ENCODE data around the gene CDC14B. TPM values are rescaled to one million over a fixed set of nuclear protein-coding genes. Genes with fewer than 3 reads are reported as not detected.
A peak's percentile ranks its signal among the peaks of the same experiment; 100 is the strongest.
"Not testable (repeated sequence)": the region's sequence is repeated elsewhere in the genome, so short reads cannot be mapped to it uniquely, and the experiment has no call there.

The CDC14B gene
- total RNA-seq, 1 experiment from 2014 or later: 28.4 TPM

- Histone ChIP-seq H3K4me1 (ENCODE audit: insufficient read depth, low read length) (peaks cover 4% of the 10 kb centered on the region; the same call in 1 of the 2 replicates), H3K4ac (ENCODE audit: low read depth, low read length) (no peak overlapping the region), H4K20me1 (ENCODE audit: control insufficient read depth, insufficient read depth, insufficient read length) (no peaks in the 10 kb centered on the region), H3K27me3 (ENCODE audit: insufficient read depth, low read length) (no peaks in the 10 kb centered on the region), H3K27ac (ENCODE audit: insufficient read length, low read depth, low read length) (no peak overlapping the region), H2BK12ac (ENCODE audit: insufficient read length, low read depth, low read length) (no peak overlapping the region), H3K23me2 (ENCODE audit: insufficient read length, low read depth, low read length, poor library complexity, severe bottlenecking) (no peaks in the 10 kb centered on the region), H3T11ph (ENCODE audit: low read length) (no peak overlapping the region), H2BK5ac (ENCODE audit: insufficient read length, low read length) (no peak overlapping the region), H2BK120ac (ENCODE audit: low read depth, low read length, poor library complexity, severe bottlenecking) (no peak overlapping the region), H3K14ac (ENCODE audit: insufficient read depth, low read length) (no peak overlapping the region), H3K18ac (ENCODE audit: insufficient read length, low read depth, low read length) (no peak overlapping the region), H3K9ac (ENCODE audit: extremely low read depth, insufficient read length, low read length) (no peak overlapping the region), H4K91ac (ENCODE audit: insufficient read length, low read depth, low read length) (no peak overlapping the region), H3K79me2 (ENCODE audit: insufficient read depth, low read length) (peaks cover 5% of the 10 kb centered on the region; the same call in 1 of the 2 replicates), H2BK15ac (ENCODE audit: low read depth, low read length) (no peak overlapping the region), H2AK5ac (ENCODE audit: insufficient read length, low read length) (no peak overlapping the region), H3K9me3 (ENCODE audit: control insufficient read depth, low read depth, low read length) (no peaks in the 10 kb centered on the region), H3K23ac (ENCODE audit: insufficient read length, low read depth, low read length) (no peak overlapping the region), H4K8ac (replicated peaks; ENCODE audit: insufficient read length, low read depth, low read length) (no peak overlapping the region), H2AFZ (ENCODE audit: low read length) (no peak overlapping the region), H4K5ac (ENCODE audit: insufficient read length, low read depth, low read length) (no peak overlapping the region), H2BK20ac (ENCODE audit: low read depth, low read length, poor library complexity, severe bottlenecking) (no peak overlapping the region), H3K4me2 (ENCODE audit: insufficient read depth, insufficient read length, low read length) (no peak overlapping the region), H3K79me1 (ENCODE audit: insufficient read depth, low read depth, low read length, poor library complexity, severe bottlenecking) (peaks cover 4% of the 10 kb centered on the region), H3K56ac (ENCODE audit: insufficient read length, low read depth, low read length) (no peak overlapping the region)
- TF ChIP-seq CTCF (conservative IDR thresholded peaks at IDR 0.05): no peak
- Mint-ChIP-seq H3K9me3 (no peaks in the 10 kb centered on the region), H3K36me3 (ENCODE audit: insufficient read depth in 1 of 3, low read depth in 3 of 3) (no peaks in the 10 kb centered on the region), H3K27me3 (ENCODE audit: low read depth) (no peaks in the 10 kb centered on the region), H3K4me1 (peaks cover 35 to 42% of the 10 kb centered on the region in 2 experiments), H3K4me3 (no peak overlapping the region), H3K27ac (0 out of 7 replicates have a peak overlapping the region, but pooled peaks of 1 of the 3 experiments have one; percentile 44)
- no peak for DNase-seq
These were observed 34.2 kb downstream of the CDC14B start for GRCh38 chr9:96585426-96585825.

GRCh38 chr9:96582199-96582598 lies 37.4 kb downstream of the CDC14B start:
- H3K23ac ChIP-seq (ENCODE audit: insufficient read length, low read depth, low read length); H3K36me3 Mint-ChIP-seq (ENCODE audit: insufficient read depth in 1 of 3, low read depth in 3 of 3); H3K14ac ChIP-seq (ENCODE audit: insufficient read depth, low read length); H3K23me2 ChIP-seq (ENCODE audit: insufficient read length, low read depth, low read length, poor library complexity, severe bottlenecking); H4K91ac ChIP-seq (ENCODE audit: insufficient read length, low read depth, low read length); H3K9ac ChIP-seq (ENCODE audit: extremely low read depth, insufficient read length, low read length); DNase-seq; H3K18ac ChIP-seq (ENCODE audit: insufficient read length, low read depth, low read length); H2AK5ac ChIP-seq (ENCODE audit: insufficient read length, low read length); H3K79me2 ChIP-seq (ENCODE audit: insufficient read depth, low read length); H2AFZ ChIP-seq (ENCODE audit: low read length); H2BK120ac ChIP-seq (ENCODE audit: low read depth, low read length, poor library complexity, severe bottlenecking); H4K5ac ChIP-seq (ENCODE audit: insufficient read length, low read depth, low read length); H3K27me3 Mint-ChIP-seq (ENCODE audit: low read depth); H3K9me3 Mint-ChIP-seq; H3K4ac ChIP-seq (ENCODE audit: low read depth, low read length); H2BK15ac ChIP-seq (ENCODE audit: low read depth, low read length); H4K8ac ChIP-seq (replicated peaks; ENCODE audit: insufficient read length, low read depth, low read length); H4K20me1 ChIP-seq (ENCODE audit: control insufficient read depth, insufficient read depth, insufficient read length); H3T11ph ChIP-seq (ENCODE audit: low read length); H3K79me1 ChIP-seq (ENCODE audit: insufficient read depth, low read depth, low read length, poor library complexity, severe bottlenecking); H3K56ac ChIP-seq (ENCODE audit: insufficient read length, low read depth, low read length); H3K27ac ChIP-seq (ENCODE audit: insufficient read length, low read depth, low read length); H2BK20ac ChIP-seq (ENCODE audit: low read depth, low read length, poor library complexity, severe bottlenecking); H3K4me2 ChIP-seq (ENCODE audit: insufficient read depth, insufficient read length, low read length); H3K4me3 Mint-ChIP-seq; H3K4me1 ChIP-seq (ENCODE audit: insufficient read depth, low read length); H3K27me3 ChIP-seq (ENCODE audit: insufficient read depth, low read length); H2BK12ac ChIP-seq (ENCODE audit: insufficient read length, low read depth, low read length); H2BK5ac ChIP-seq (ENCODE audit: insufficient read length, low read length); H3K9me3 ChIP-seq (ENCODE audit: control insufficient read depth, low read depth, low read length): not testable (repeated sequence)
- peaks cover 28 to 42% of the 10 kb centered on the region in 2 experiments for H3K4me1 Mint-ChIP-seq
- H3K27ac Mint-ChIP-seq: peak overlapping the region in 2 of 3 experiments; percentile 59 to 87; a peak in 2 of 7 replicates
- no CpG with 5 or more reads among the region's 2 CpGs for WGBS (ENCODE audit: extremely low coverage, insufficient read length, low lambda C conversion rate)
